Effector memory CD8-positive, alpha-beta T cell (primary cell): ENCODE data around the gene LIN54.
A peak's percentile ranks its signal among the peaks of the same experiment; 100 is the strongest.

Experiments used
- ATAC-seq: fragments of 150-1000 bp; cut with Tn5 transposase; replicated peaks from 2 replicates; pipeline ENCODE4 v1.10.0; 2021; ENCODE audit warnings: mild to moderate bottlenecking, moderate library complexity
- DNase-seq, 3 experiments: peaks; one replicate each; pipeline ENCODE4 v3.0.0; 2021
- H3K27ac Mint-ChIP-seq, 2 donors: one replicate each; pipeline ENCODE4 v1.8.0; 2022; ENCODE audit warnings: mild to moderate bottlenecking in 2 of 2, mixed read lengths in 2 of 2, moderate library complexity in 2 of 2
- H3K27me3 Mint-ChIP-seq, 2 donors: one replicate each; pipeline ENCODE4 v1.8.0; 2022; ENCODE audit warnings: mixed read lengths in 2 of 2
- H3K36me3 Mint-ChIP-seq: one replicate; pipeline ENCODE4 v1.8.0; 2022; ENCODE audit warnings: mild to moderate bottlenecking, moderate library complexity, mixed read lengths; ENCODE audit not compliant: insufficient read depth
- H3K4me1 Mint-ChIP-seq, 2 donors: one replicate each; pipeline ENCODE4 v1.8.0; 2022; ENCODE audit warnings: low read depth in 2 of 2, mixed read lengths in 2 of 2
- H3K4me3 Mint-ChIP-seq, 2 donors: one replicate each; pipeline ENCODE4 v1.8.0; 2022; ENCODE audit warnings: mild to moderate bottlenecking in 2 of 2, mixed read lengths in 2 of 2, moderate library complexity in 2 of 2
- H3K9me3 Mint-ChIP-seq, 2 donors: one replicate each; pipeline ENCODE4 v1.8.0; 2022; ENCODE audit warnings: mixed read lengths in 2 of 2

LIN54 gene

DNA sequence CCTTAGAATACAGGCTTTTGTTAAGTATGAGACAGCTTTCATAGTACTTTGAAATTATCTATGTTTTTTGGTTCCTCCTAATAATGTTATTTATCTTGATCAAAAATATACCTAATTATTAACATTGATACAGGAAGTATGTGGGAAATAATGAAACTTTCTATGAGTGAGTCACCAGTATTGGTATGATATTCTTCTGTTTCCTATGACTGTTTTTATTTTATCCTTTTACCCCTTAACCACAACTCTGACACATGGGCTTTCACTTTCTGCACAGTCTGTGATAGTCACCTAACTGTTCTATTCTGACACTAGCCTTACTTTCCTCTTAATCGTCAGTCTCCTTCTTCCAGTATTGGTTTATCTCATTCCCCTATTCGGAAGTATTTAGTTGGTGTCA lies 105.4 kb downstream of the LIN54 start:
- Mint-ChIP-seq H3K4me1 (peaks cover 4% of the 10 kb centered on the region in 2 donors), H3K9me3 (no peaks in the 10 kb centered on the region), H3K4me3 (peak overlapping the region; percentile 16 to 22), H3K27me3 (no peaks in the 10 kb centered on the region), H3K36me3 (peaks cover 15% of the 10 kb centered on the region), H3K27ac (peak overlapping the region; percentile 10 to 35)
- ATAC-seq (no peak), DNase-seq (no peak)

DNA sequence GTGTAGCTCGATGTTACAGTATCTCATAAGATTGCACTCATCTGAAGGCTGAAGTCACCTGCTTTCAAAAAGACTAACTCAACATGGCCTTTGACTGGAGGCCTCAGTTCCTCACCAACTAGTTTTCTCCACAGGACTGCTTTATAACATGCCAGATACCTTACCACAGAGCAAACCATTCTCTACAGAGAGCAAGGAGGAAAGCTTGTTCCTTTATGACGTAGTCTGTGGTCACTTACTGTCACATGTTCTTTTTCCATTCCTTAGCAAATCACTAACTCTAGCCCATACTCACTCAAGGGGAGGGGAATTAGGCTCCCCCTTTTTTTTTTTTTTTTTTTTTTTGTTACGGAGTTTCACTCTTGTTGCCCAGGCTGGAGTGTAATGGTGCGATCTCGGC lies 106.9 kb downstream of the LIN54 start:
- no peaks in the 10 kb centered on the region for H3K27me3 Mint-ChIP-seq
- no peak for ATAC-seq
- peaks cover 15% of the 10 kb centered on the region for H3K36me3 Mint-ChIP-seq
- H3K9me3 Mint-ChIP-seq, result no peaks in the 10 kb centered on the region
- DNase-seq, result no peak
- H3K4me3 Mint-ChIP-seq, result no peak overlapping the region
- H3K4me1 Mint-ChIP-seq, result peaks cover 4% of the 10 kb centered on the region in 2 donors
- H3K27ac Mint-ChIP-seq, result peak overlapping the region in 1 of 2 donors; percentile 38

GRCh38 chr4:82901183-82901718 lies 109.4 kb downstream of the LIN54 start:
- ATAC-seq, result no peak
- H3K27me3 Mint-ChIP-seq, result no peaks in the 10 kb centered on the region
- DNase-seq, result no peak
- H3K4me1 Mint-ChIP-seq, result peaks cover 10% of the 10 kb centered on the region in 2 donors
- peaks cover 13% of the 10 kb centered on the region for H3K36me3 Mint-ChIP-seq
- H3K9me3 Mint-ChIP-seq, result no peaks in the 10 kb centered on the region
- no peak overlapping the region for H3K27ac Mint-ChIP-seq
- no peak overlapping the region for H3K4me3 Mint-ChIP-seq

DNA sequence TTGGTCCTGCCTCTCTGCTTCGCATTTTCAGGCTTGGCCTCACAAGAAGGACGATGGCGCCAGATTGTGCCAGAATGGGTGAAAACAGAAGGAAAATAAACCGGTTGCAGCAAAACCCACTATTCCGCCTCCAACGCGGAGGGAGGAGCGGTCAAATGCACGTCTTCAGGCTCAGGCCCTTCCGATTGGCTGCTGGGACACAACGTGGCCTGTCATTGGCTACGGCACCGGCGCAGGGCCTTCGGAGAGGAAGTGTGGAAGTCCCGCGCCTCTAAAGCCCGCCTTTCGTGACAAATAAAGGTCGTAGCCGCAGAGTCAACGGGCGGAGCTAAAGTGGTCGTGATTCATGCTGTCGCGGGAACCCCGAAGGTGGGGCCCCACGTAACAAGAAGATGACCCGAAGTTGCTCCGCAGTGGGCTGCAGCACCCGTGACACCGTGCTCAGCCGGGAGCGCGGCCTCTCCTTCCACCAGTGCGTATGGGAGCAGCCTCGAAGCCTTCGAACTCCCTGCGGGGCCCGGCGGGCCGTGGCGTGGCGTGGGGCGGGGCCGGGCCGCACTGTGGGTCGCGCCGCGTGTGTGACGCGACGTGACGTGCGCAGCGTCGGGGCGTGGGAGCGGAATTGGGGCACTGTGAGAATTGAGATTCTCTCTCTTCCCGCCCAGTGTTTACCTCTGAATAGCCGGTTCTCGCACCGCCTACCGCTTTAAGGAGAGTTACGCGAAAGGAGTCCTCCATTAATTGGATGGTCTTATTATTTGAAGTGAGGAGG lies 110.0 kb downstream of the LIN54 start, which contains the start of gene THAP9:
Gene THAP9, plus strand, starts transcription at position 325 of the 772 bp plus-strand sequence. Its CDS starts 68 bp downstream, at position 393.
- Mint-ChIP-seq H3K9me3 (no peaks in the 10 kb centered on the region), H3K36me3 (peaks cover 18% of the 10 kb centered on the region), H3K4me3 (no peak within 1 kb of the TSS), H3K27me3 (no peaks in the 10 kb centered on the region), H3K27ac (no peak within 1 kb of the TSS), H3K4me1 (peaks cover 9 to 10% of the 10 kb centered on the region in 2 donors)
- ATAC-seq, result peak; percentile 83
- DNase-seq, result peak; percentile 94 to 96 (median 95)

- Mint-ChIP-seq H3K9me3 (no peaks in the 10 kb centered on the region), H3K4me3 (no peak overlapping the region), H3K27ac (no peak overlapping the region), H3K4me1 (peaks cover 5 to 6% of the 10 kb centered on the region in 2 donors), H3K27me3 (no peaks in the 10 kb centered on the region), H3K36me3 (peaks cover 24% of the 10 kb centered on the region)
- no peak for DNase-seq
- ATAC-seq, result no peak
These were observed 110.6 kb downstream of the LIN54 start for GRCh38 chr4:82900066-82900410.

DNA sequence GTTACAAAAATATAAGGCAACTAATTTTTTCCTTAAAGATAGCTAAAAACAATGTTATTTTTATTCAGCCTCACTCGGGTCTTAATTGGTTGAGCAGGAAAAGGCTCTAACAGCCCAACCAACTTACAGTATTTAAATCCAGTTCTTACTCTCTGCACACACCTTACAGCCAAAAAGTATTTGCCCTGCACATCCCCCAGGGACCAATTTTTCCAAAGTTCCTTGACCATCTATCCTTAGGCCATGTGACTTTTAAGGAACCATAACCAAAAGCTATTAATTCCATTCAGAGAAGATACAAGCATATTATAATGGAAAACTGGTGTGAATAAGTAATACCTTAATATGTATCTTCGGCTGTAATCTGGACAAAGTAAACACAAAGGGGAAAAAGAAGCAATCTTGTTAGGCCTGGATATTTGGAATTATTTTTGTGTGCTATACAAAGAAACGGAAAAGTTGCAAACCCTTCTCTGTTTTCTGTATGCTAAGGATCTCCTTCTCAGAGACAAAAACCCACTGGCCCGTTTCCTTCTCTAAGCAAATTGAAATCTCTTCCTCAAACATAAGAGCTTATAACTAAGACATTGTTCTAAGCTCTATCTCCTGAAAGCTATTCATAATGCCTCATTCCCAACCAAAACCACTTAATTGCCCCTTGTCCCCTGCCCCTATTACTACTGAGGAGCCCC lies 111.1 kb downstream of the LIN54 start:
- no peak overlapping the region for H3K4me3 Mint-ChIP-seq
- DNase-seq, result no peak
- no peak overlapping the region for H3K27ac Mint-ChIP-seq
- no peak for ATAC-seq
- H3K27me3 Mint-ChIP-seq, result no peaks in the 10 kb centered on the region
- H3K4me1 Mint-ChIP-seq, result peaks cover 5 to 6% of the 10 kb centered on the region in 2 donors
- no peaks in the 10 kb centered on the region for H3K9me3 Mint-ChIP-seq
- H3K36me3 Mint-ChIP-seq, result peaks cover 29% of the 10 kb centered on the region

GRCh38 chr4:82898322-82899243 lies 112.0 kb downstream of the LIN54 start:
- no peak for DNase-seq
- Mint-ChIP-seq H3K9me3 (no peaks in the 10 kb centered on the region), H3K36me3 (peaks cover 38% of the 10 kb centered on the region), H3K27ac (no peak overlapping the region), H3K27me3 (no peaks in the 10 kb centered on the region), H3K4me3 (no peak overlapping the region), H3K4me1 (peaks cover 5 to 6% of the 10 kb centered on the region in 2 donors)
- no peak for ATAC-seq

- Mint-ChIP-seq H3K27ac (peak overlapping the region in 1 of 2 donors; percentile 66), H3K27me3 (no peaks in the 10 kb centered on the region), H3K36me3 (peaks cover 33% of the 10 kb centered on the region), H3K9me3 (no peaks in the 10 kb centered on the region), H3K4me1 (peaks cover 7 to 9% of the 10 kb centered on the region in 2 donors), H3K4me3 (no peak overlapping the region)
- ATAC-seq, result no peak
- DNase-seq, result no peak
These were observed 113.9 kb downstream of the LIN54 start for GRCh38 chr4:82896755-82897154.

DNA sequence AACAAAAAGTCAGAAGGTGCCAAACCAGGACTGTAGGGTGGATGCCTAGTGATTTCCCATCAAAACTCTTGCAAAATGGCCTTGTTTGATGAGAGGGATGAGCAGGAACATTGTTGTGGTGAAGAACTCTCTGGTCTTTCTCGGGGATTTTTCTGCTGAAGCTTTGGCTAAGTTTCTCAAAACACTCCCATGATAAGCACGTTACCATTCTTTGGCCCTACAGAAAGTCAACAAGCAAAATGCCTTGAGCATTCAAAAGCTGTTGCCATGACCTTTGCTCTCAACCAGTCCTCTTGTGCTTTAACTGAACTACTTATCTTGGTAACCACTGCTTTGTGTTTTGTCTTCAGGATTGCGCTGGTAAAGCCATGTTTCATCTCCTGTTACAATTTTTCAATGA lies 116.7 kb downstream of the LIN54 start:
- Mint-ChIP-seq H3K36me3 (peaks cover 52% of the 10 kb centered on the region), H3K9me3 (no peaks in the 10 kb centered on the region), H3K27me3 (no peaks in the 10 kb centered on the region), H3K27ac (no peak overlapping the region), H3K4me1 (peaks cover 15 to 25% of the 10 kb centered on the region in 2 donors), H3K4me3 (no peak overlapping the region)
- DNase-seq (no peak), ATAC-seq (no peak)

DNA sequence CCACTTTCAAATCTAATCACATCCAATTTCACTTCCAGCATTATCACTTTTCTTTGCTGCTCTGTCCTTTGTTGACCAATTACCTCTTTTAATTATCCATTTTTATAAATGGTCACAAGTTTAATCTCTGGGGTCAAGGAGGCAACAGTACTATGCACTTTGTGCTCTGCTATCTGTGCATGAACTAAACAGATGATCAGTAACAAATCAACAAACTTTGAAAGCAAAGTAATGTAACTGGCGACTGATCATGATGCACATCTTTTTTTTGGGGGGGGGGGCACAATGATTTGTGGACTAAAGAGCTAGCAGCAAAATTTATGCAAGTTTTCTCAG lies 118.2 kb downstream of the LIN54 start:
- Mint-ChIP-seq H3K27me3 (no peaks in the 10 kb centered on the region), H3K27ac (peak overlapping the region; percentile 32 to 97), H3K4me3 (peak overlapping the region in 1 of 2 donors; percentile 33), H3K9me3 (no peaks in the 10 kb centered on the region), H3K36me3 (peaks cover 57% of the 10 kb centered on the region), H3K4me1 (peaks cover 16 to 25% of the 10 kb centered on the region in 2 donors)
- DNase-seq (no peak), ATAC-seq (no peak)

DNA sequence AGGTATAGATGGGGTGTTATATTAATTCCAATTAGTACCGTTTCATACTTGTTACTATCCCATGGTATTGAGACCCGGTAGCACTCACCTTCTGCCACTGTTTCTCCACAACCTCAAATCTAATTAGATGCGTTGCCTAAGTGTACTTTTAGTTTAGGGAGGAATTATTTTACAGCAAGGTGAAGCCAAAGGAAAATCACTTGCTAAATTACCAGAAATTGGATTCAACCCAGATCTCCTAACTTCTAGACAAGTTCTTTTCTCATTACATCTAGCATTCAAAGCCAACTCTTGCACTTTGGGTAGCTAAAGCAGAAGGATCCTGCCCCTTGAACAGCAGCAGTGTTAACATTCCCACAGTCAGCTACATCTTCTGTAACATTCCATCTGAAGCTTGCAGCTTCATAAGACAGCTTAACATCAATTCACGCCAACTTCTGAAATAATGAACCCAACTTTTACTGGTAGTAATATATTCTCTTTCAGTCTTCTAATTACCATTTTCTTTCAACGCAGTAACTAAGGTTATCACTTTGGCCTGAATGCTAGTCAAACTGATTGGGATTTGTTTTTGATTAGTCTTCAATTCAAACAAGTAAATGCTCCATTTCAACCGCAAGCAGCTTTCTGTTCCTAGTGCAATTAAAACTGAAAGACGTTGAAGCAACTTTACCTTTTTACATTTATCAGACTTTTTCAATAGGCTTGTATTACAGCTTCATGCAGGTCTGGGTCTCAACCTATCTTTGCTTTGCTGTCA lies 118.7 kb downstream of the LIN54 start:
- no peaks in the 10 kb centered on the region for H3K9me3 Mint-ChIP-seq
- H3K36me3 Mint-ChIP-seq, result peaks cover 54% of the 10 kb centered on the region
- ATAC-seq, result no peak
- H3K27me3 Mint-ChIP-seq, result no peaks in the 10 kb centered on the region
- DNase-seq, result no peak
- H3K4me3 Mint-ChIP-seq, result peak overlapping the region; percentile 91 to 95
- H3K27ac Mint-ChIP-seq, result peak overlapping the region; percentile 97 to 99
- H3K4me1 Mint-ChIP-seq, result peaks cover 16 to 23% of the 10 kb centered on the region in 2 donors

DNA sequence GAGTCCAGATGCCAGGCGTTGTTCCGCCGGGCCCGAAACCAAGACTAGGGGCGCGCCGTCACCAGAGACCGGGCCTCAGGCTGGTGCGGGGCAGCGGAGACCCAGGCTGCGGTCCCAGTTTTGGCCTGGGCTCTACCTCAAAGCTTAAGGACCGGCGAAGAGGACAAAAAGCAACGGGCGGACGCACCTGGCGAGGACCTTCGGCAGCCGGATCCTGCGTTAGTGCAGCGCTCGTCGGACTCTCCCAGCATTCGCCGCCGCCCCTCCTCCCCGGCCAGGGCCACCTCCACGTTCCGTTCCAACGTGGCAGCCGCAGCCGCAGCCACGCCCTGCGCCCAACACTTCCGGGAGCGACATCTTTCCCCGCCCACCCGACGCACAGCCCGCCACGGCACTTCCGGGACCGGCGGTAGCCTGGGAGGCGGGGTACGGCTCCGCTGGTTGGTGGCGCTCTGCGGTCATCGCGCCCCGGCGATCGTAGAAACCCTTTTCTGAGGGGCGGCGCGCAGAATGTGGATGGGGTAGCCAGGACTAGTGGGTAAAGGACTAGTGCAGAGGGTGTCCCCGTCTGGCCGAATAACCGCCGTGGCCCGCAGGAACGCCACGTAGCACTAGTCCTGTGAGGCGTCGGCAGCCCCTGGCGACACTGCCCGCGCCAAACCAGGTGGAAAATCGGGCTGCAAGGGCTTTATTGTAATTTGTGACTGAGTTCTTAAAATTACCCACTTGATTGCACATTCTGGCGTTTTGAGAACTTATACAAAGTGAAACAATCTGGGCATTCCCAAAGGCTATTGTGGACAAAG lies 119.5 kb downstream of the LIN54 start, which contains the start of gene SEC31A:
Gene SEC31A, minus strand, starts transcription at position 253 of the 806 bp plus-strand sequence. CDS start 9,217 bp downstream, outside the sequence.
- Mint-ChIP-seq H3K4me3 (peak within 1 kb of the TSS; percentile 91 to 95), H3K9me3 (no peaks in the 10 kb centered on the region), H3K27ac (peak within 1 kb of the TSS; percentile 97 to 99), H3K4me1 (peaks cover 15 to 24% of the 10 kb centered on the region in 2 donors), H3K27me3 (no peaks in the 10 kb centered on the region), H3K36me3 (peaks cover 54% of the 10 kb centered on the region)
- DNase-seq (peak; percentile 94 to 96 (median 96)), ATAC-seq (peak; percentile 92)
